Tibial nerve (tissue), 4 donors: ENCODE measurements around the gene CNTNAP4. TPM values are rescaled to one million over a fixed set of nuclear protein-coding genes. Genes with fewer than 3 reads are reported as not detected.

Source experiments
- DNase-seq, 2 donors: peaks; one replicate each; pipeline ENCODE4 v3.0.0-alpha.2; 2019; ENCODE audit warnings: low spot score in 2 of 2
- H3K27ac ChIP-seq, 4 donors: fragments of 200-600 bp; sonication (generic) in 3 of 4; one replicate each; pipeline ENCODE4 v1.5.1; 2017 to 2019; ENCODE audit warnings: mild to moderate bottlenecking in 1 of 4
- H3K27me3 ChIP-seq, 2 donors: fragments of 200-600 bp; sonication (generic) in 1 of 2; one replicate each; pipeline versions ENCODE4 v1.5.1 to v1.6.0; 2017 to 2019
- H3K36me3 ChIP-seq, 3 donors: fragments of 200-600 bp; sonication (generic); one replicate each; pipeline ENCODE4 v1.5.1; 2018 to 2019
- H3K4me1 ChIP-seq, 4 donors: fragments of 200-600 bp; sonication (generic) in 3 of 4; one replicate each; pipeline ENCODE4 v1.5.1; 2017 to 2019
- H3K4me3 ChIP-seq, 4 donors: fragments of 200-600 bp; sonication (generic) in 3 of 4; one replicate each; pipeline ENCODE4 v1.5.1; 2017 to 2019; ENCODE audit warnings: mild to moderate bottlenecking in 1 of 4, moderate library complexity in 1 of 4
- H3K9me3 ChIP-seq, 4 donors: fragments of 200-600 bp; sonication (generic) in 3 of 4; one replicate each; pipeline ENCODE4 v1.5.1; 2017 to 2019
- EP300 ChIP-seq, 2 donors: sonication (generic); formaldehyde crosslinking; IDR thresholded peaks; one replicate each; pipeline ENCODE4 v1.6.1; 2017; ENCODE audit warnings: antibody characterized with exemption in 2 of 2, mild to moderate bottlenecking in 1 of 2
- POLR2A ChIP-seq, 2 donors: fragments of 450-650 bp; IDR thresholded peaks; one replicate each; pipeline ENCODE4 v1.6.1; 2017; ENCODE audit warnings: antibody characterized with exemption in 2 of 2, mild to moderate bottlenecking in 2 of 2, moderate library complexity in 2 of 2
- WGBS, 2 donors: methylation state at CpG; one replicate each; pipeline ENCODE4 v1.1.5; 2018; 5-methylcytosine and 5-hydroxymethylcytosine counted together
- total RNA-seq, 4 donors: library from RNA; depleted of rRNA; stranded (reverse); fragments of >200 nt; gene quantifications; one replicate each; pipeline ENCODE4 v1.1.0, GENCODE V29; 2016
- TF ChIP-seq, protein P1 (sequence below), 5 experiments: fragments of 200-600 bp in 3 of 5; fragments of 450-650 bp in 2 of 5; sonication (generic) in 3 of 5; IDR thresholded peaks; one replicate each; pipeline ENCODE4 v1.5.1; 2016 to 2019; ENCODE audit warnings: antibody characterized with exemption in 5 of 5, mild to moderate bottlenecking in 3 of 5, moderate library complexity in 2 of 5

Gene CNTNAP4
- total RNA-seq, 4 donors from 2014 or later, result 0.22 to 0.30 TPM; not detected in 2

- no peak for DNase-seq
- TF ChIP-seq EP300 (IDR thresholded peaks at IDR 0.05) (no peak), POLR2A (IDR thresholded peaks at IDR 0.05) (no peak)
- TF ChIP-seq, protein P1, sequence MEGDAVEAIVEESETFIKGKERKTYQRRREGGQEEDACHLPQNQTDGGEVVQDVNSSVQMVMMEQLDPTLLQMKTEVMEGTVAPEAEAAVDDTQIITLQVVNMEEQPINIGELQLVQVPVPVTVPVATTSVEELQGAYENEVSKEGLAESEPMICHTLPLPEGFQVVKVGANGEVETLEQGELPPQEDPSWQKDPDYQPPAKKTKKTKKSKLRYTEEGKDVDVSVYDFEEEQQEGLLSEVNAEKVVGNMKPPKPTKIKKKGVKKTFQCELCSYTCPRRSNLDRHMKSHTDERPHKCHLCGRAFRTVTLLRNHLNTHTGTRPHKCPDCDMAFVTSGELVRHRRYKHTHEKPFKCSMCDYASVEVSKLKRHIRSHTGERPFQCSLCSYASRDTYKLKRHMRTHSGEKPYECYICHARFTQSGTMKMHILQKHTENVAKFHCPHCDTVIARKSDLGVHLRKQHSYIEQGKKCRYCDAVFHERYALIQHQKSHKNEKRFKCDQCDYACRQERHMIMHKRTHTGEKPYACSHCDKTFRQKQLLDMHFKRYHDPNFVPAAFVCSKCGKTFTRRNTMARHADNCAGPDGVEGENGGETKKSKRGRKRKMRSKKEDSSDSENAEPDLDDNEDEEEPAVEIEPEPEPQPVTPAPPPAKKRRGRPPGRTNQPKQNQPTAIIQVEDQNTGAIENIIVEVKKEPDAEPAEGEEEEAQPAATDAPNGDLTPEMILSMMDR (IDR thresholded peaks at IDR 0.05), result no peak
- Histone ChIP-seq H3K27me3 (no peaks in the 10 kb centered on the region), H3K4me1 (no peaks in the 10 kb centered on the region), H3K36me3 (no peaks in the 10 kb centered on the region), H3K4me3 (no peak overlapping the region), H3K9me3 (no peaks in the 10 kb centered on the region), H3K27ac (no peak overlapping the region)
- WGBS, 2 donors, result 26 to 31% methylated on average over 2 of the region's 2 CpGs
These were observed 110.8 kb downstream of the CNTNAP4 start for GRCh38 chr16:76387994-76388393.

DNA sequence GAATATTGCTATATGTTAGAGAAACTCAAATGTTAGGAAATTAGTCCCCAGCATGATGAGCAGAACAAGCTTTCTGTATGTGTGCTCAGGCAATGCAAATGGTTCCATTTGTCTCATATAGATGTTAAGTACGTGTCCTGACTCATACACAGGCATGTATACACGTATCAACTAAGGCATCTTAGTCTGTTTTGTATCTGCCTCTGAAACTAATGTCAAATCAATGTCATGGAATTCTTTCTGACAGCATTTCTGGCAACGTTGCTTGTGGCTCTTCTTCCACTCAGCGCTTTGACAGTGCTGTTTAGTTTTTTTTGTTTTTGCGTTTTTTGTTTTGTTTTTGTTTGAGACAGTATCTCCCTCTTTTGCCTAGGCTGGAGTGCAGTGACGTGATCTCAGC is 111.9 kb downstream of the CNTNAP4 start:
- Histone ChIP-seq H3K4me1 (no peaks in the 10 kb centered on the region), H3K9me3 (no peaks in the 10 kb centered on the region), H3K36me3 (no peaks in the 10 kb centered on the region), H3K4me3 (no peak overlapping the region), H3K27ac (no peak overlapping the region), H3K27me3 (no peaks in the 10 kb centered on the region)
- DNase-seq, result no peak
- TF ChIP-seq POLR2A (IDR thresholded peaks at IDR 0.05) (no peak), EP300 (IDR thresholded peaks at IDR 0.05) (no peak)
- TF ChIP-seq, protein P1 (IDR thresholded peaks at IDR 0.05), result no peak
- 80 to 84% methylated on average over 6 of the region's 6 CpGs for WGBS, 2 donors

GRCh38 chr16:76390476-76390875 is 113.3 kb downstream of the CNTNAP4 start:
- no peak overlapping the region for H3K4me3 ChIP-seq
- 81 to 84% methylated on average over 1 of the region's 1 CpG for WGBS, 2 donors
- no peaks in the 10 kb centered on the region for H3K36me3 ChIP-seq
- H3K4me1 ChIP-seq, result no peaks in the 10 kb centered on the region
- no peak for DNase-seq
- H3K9me3 ChIP-seq, result no peaks in the 10 kb centered on the region
- no peaks in the 10 kb centered on the region for H3K27me3 ChIP-seq
- H3K27ac ChIP-seq, result no peak overlapping the region
- TF ChIP-seq EP300 (IDR thresholded peaks at IDR 0.05) (no peak), POLR2A (IDR thresholded peaks at IDR 0.05) (no peak)
- TF ChIP-seq, protein P1 (IDR thresholded peaks at IDR 0.05), result no peak

DNA sequence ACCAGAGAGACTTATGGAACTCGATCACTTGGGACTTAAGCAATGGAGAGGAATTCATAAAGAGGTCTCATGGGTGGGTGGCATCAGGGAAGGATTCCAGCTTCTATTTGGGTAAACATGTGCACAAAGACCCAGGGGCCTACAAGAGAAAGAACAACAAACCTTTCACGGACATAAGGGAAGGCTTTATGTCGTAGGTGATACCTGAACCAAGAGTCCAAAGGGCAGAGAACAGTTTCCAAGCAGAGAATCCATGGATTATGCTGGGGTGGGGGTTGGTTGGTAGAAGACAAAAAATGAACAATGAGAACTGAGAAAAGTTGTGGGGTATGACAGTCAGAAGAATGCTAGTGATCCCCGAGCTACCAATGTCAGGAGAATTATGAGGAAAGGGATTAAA is 119.8 kb downstream of the CNTNAP4 start:
- TF ChIP-seq EP300 (IDR thresholded peaks at IDR 0.05), result no peak
- no peak for TF ChIP-seq POLR2A (IDR thresholded peaks at IDR 0.05)
- TF ChIP-seq, protein P1 (IDR thresholded peaks at IDR 0.05), result no peak
- WGBS, 2 donors, result 67 to 78% methylated on average over 4 of the region's 4 CpGs
- no peaks in the 10 kb centered on the region for H3K4me1 ChIP-seq
- no peak overlapping the region for H3K27ac ChIP-seq
- DNase-seq, result no peak
- no peaks in the 10 kb centered on the region for H3K9me3 ChIP-seq
- H3K36me3 ChIP-seq, result no peaks in the 10 kb centered on the region
- H3K27me3 ChIP-seq, result no peaks in the 10 kb centered on the region
- H3K4me3 ChIP-seq, result no peak overlapping the region

DNA sequence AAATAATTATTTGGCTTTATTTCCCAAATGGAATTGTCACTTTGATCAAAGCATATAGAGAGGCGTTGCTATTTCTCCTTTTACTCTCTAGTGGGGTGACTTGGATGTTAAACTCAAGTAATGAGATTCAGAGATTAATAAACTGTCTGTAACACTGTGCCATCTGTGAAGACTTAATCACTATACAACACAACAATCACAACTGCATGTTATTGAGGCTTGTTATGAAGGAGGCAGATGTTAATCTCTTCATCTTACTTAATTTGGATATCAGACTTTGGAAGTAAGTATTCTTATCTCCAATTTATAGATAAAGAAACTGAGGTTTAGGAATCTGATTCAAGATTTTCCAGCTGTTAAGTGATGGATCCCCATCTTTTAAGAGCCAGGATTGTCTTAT is 132.5 kb downstream of the CNTNAP4 start:
- Histone ChIP-seq H3K36me3 (no peaks in the 10 kb centered on the region), H3K27me3 (no peaks in the 10 kb centered on the region), H3K27ac (no peak overlapping the region), H3K4me1 (no peaks in the 10 kb centered on the region), H3K4me3 (no peak overlapping the region), H3K9me3 (peaks cover 0 to 5% (median 0%) of the 10 kb centered on the region in 4 donors)
- TF ChIP-seq, protein P1 (IDR thresholded peaks at IDR 0.05), result no peak
- TF ChIP-seq POLR2A (IDR thresholded peaks at IDR 0.05) (no peak), EP300 (IDR thresholded peaks at IDR 0.05) (no peak)
- DNase-seq, result no peak
- 66 to 77% methylated on average over 1 of the region's 1 CpG for WGBS, 2 donors
